Activated naive CD4-positive, alpha-beta T cell treated with anti-CD3 and anti-CD28 coated beads, Interleukin-2, amount 10 ng/mL, durations not matched to agents 7 days and 5 days (primary cell): Measurements from ENCODE around the gene AUP1.
"Not testable (repeated sequence)": the region's sequence is repeated elsewhere in the genome, so short reads cannot be mapped to it uniquely, and the experiment has no call there.

ENCODE experiments used
- CTCF ChIA-PET: fragments of 350-600 bp; sonication (Branson Sonifier 250); formaldehyde crosslinking; loops from one replicate; lab custom pipeline; 2021; ENCODE audit warnings: antibody characterized with exemption; lab: Charles Lee
- DNase-seq: peaks from one replicate; pipeline ENCODE4 v3.0.0-alpha.2; 2020
- H3K27ac Mint-ChIP-seq: one replicate; pipeline ENCODE4 v1.8.0; 2021; ENCODE audit warnings: mild to moderate bottlenecking, moderate library complexity, mixed read lengths
- H3K27me3 Mint-ChIP-seq: one replicate; pipeline ENCODE4 v1.8.0; 2021; ENCODE audit warnings: mild to moderate bottlenecking, mixed read lengths
- H3K36me3 Mint-ChIP-seq: one replicate; pipeline ENCODE4 v1.8.0; 2021; ENCODE audit warnings: mixed read lengths
- H3K4me1 Mint-ChIP-seq: one replicate; pipeline ENCODE4 v1.8.0; 2021; ENCODE audit warnings: mixed read lengths
- H3K4me3 Mint-ChIP-seq: one replicate; pipeline ENCODE4 v1.8.0; 2021; ENCODE audit warnings: mild to moderate bottlenecking, moderate library complexity, mixed read lengths
- H3K9me3 Mint-ChIP-seq: one replicate; pipeline ENCODE4 v1.8.0; 2021; ENCODE audit warnings: mixed read lengths

Gene AUP1

GRCh38 chr2:74566076-74566753 lies 36.7 kb upstream of the AUP1 start:
- no peak overlapping the region for H3K27ac Mint-ChIP-seq
- H3K4me1 Mint-ChIP-seq = peaks cover 29% of the 10 kb centered on the region
- DNase-seq = no peak
- H3K27me3 Mint-ChIP-seq = peaks cover 13% of the 10 kb centered on the region
- H3K9me3 Mint-ChIP-seq = no peaks in the 10 kb centered on the region
- H3K36me3 Mint-ChIP-seq = no peaks in the 10 kb centered on the region
- CTCF ChIA-PET = interaction anchor here (3.2 to 5.3 kb wide), 2 partner anchors 11 to 20 kb away, joined by 10 to 57 read pairs; no protein-coding TSS in a partner anchor
- H3K4me3 Mint-ChIP-seq = no peak overlapping the region

- Mint-ChIP-seq H3K4me3 (no peak overlapping the region), H3K27me3 (peaks cover 26% of the 10 kb centered on the region), H3K27ac (no peak overlapping the region), H3K9me3 (no peaks in the 10 kb centered on the region), H3K36me3 (no peaks in the 10 kb centered on the region), H3K4me1 (peaks cover 34% of the 10 kb centered on the region)
- CTCF ChIA-PET = interaction anchor here (0.9 kb wide), 1 partner anchor 24 kb away, joined by 4 read pairs; no protein-coding TSS in a partner anchor
- DNase-seq = no peak
Measured at GRCh38 chr2:74564222-74564621, 34.7 kb upstream of the AUP1 start.

GRCh38 chr2:74562126-74562775 lies 32.7 kb upstream of the AUP1 start:
- Mint-ChIP-seq H3K4me1 (peaks cover 28% of the 10 kb centered on the region), H3K36me3 (peaks cover 2% of the 10 kb centered on the region), H3K27ac (no peak overlapping the region)

GRCh38 chr2:74561022-74561421 lies 31.5 kb upstream of the AUP1 start:
- H3K9me3 Mint-ChIP-seq, H3K27ac Mint-ChIP-seq, CTCF ChIA-PET, DNase-seq, H3K4me3 Mint-ChIP-seq: not testable (repeated sequence)
- H3K4me1 Mint-ChIP-seq = peaks cover 25% of the 10 kb centered on the region
- H3K27me3 Mint-ChIP-seq = peaks cover 26% of the 10 kb centered on the region
- H3K36me3 Mint-ChIP-seq = peaks cover 12% of the 10 kb centered on the region

More at GRCh38 chr2:74562126-74562775, 32.7 kb upstream of the AUP1 start:
- CTCF ChIA-PET = no interaction called here
- Mint-ChIP-seq H3K27me3 (peaks cover 26% of the 10 kb centered on the region), H3K4me3 (no peak overlapping the region), H3K9me3 (no peaks in the 10 kb centered on the region)
- no peak for DNase-seq

GRCh38 chr2:74560591-74560990 lies 31.1 kb upstream of the AUP1 start:
- no peak overlapping the region for H3K4me3 Mint-ChIP-seq
- H3K4me1 Mint-ChIP-seq = peaks cover 28% of the 10 kb centered on the region
- CTCF ChIA-PET = no interaction called here
- peaks cover 12% of the 10 kb centered on the region for H3K36me3 Mint-ChIP-seq
- no peaks in the 10 kb centered on the region for H3K9me3 Mint-ChIP-seq
- DNase-seq = no peak
- peaks cover 26% of the 10 kb centered on the region for H3K27me3 Mint-ChIP-seq
- no peak overlapping the region for H3K27ac Mint-ChIP-seq

- Mint-ChIP-seq H3K27me3 (peaks cover 27% of the 10 kb centered on the region), H3K36me3 (peaks cover 12% of the 10 kb centered on the region), H3K4me3 (no peak overlapping the region), H3K27ac (no peak overlapping the region), H3K4me1 (peaks cover 34% of the 10 kb centered on the region), H3K9me3 (no peaks in the 10 kb centered on the region)
- CTCF ChIA-PET = interaction anchor here (0.7 to 1.2 kb wide), 3 partner anchors 10 to 16 kb away, joined by 3 read pairs; no protein-coding TSS in a partner anchor
- DNase-seq = no peak
Measured at GRCh38 chr2:74559912-74560311, 30.4 kb upstream of the AUP1 start.

GRCh38 chr2:74558284-74559230 lies 29.1 kb upstream of the AUP1 start:
- Mint-ChIP-seq H3K36me3 (peaks cover 13% of the 10 kb centered on the region), H3K27ac (no peak overlapping the region), H3K27me3 (peaks cover 32% of the 10 kb centered on the region), H3K4me1 (peaks cover 36% of the 10 kb centered on the region), H3K9me3 (no peaks in the 10 kb centered on the region), H3K4me3 (no peak overlapping the region)
- CTCF ChIA-PET = interaction anchor here (0.7 to 3.6 kb wide), 4 partner anchors 12 to 41 kb away, joined by 3 to 11 read pairs (median 3); no protein-coding TSS in a partner anchor
- no peak for DNase-seq

- H3K36me3 Mint-ChIP-seq = peaks cover 13% of the 10 kb centered on the region
- H3K27me3 Mint-ChIP-seq = peaks cover 43% of the 10 kb centered on the region
- peaks cover 33% of the 10 kb centered on the region for H3K4me1 Mint-ChIP-seq
- peak overlapping the region; percentile 69 for H3K27ac Mint-ChIP-seq
- CTCF ChIA-PET = interaction anchor here (0.9 to 3.6 kb wide), 2 partner anchors 28 to 31 kb away, joined by 3 to 11 read pairs; no protein-coding TSS in a partner anchor
- H3K9me3 Mint-ChIP-seq = no peaks in the 10 kb centered on the region
- H3K4me3 Mint-ChIP-seq = peak overlapping the region; percentile 94
- no peak for DNase-seq
Measured at GRCh38 chr2:74556831-74557370, 27.4 kb upstream of the AUP1 start.

GRCh38 chr2:74556159-74556558 lies 26.7 kb upstream of the AUP1 start:
- H3K9me3 Mint-ChIP-seq = no peaks in the 10 kb centered on the region
- CTCF ChIA-PET = interaction anchor here (0.9 to 3.6 kb wide), 3 partner anchors 29 to 33 kb away, joined by 3 to 11 read pairs (median 5); no protein-coding TSS in a partner anchor
- H3K27ac Mint-ChIP-seq = peak overlapping the region; percentile 30

GRCh38 chr2:74555610-74556103 lies 26.2 kb upstream of the AUP1 start:
- CTCF ChIA-PET = interaction anchor here (0.9 to 3.6 kb wide), 3 partner anchors 29 to 33 kb away, joined by 3 to 11 read pairs (median 5); no protein-coding TSS in a partner anchor
- H3K27ac Mint-ChIP-seq = peak overlapping the region; percentile 89

More at GRCh38 chr2:74556159-74556558, 26.7 kb upstream of the AUP1 start:
- Mint-ChIP-seq H3K36me3 (peaks cover 13% of the 10 kb centered on the region), H3K4me3 (peak overlapping the region; percentile 94), H3K4me1 (peaks cover 33% of the 10 kb centered on the region), H3K27me3 (peaks cover 42% of the 10 kb centered on the region)
- no peak for DNase-seq

GRCh38 chr2:74554820-74555531 lies 25.5 kb upstream of the AUP1 start:
- peak overlapping the region; percentile 94 for H3K4me3 Mint-ChIP-seq
- peak; percentile 64 for DNase-seq
- H3K4me1 Mint-ChIP-seq = peaks cover 27% of the 10 kb centered on the region
- peaks cover 13% of the 10 kb centered on the region for H3K36me3 Mint-ChIP-seq
- H3K9me3 Mint-ChIP-seq = no peaks in the 10 kb centered on the region
- peak overlapping the region; percentile 89 for H3K27ac Mint-ChIP-seq
- CTCF ChIA-PET = interaction anchor here (1.8 kb wide), 1 partner anchor 34 kb away, joined by 5 read pairs; no protein-coding TSS in a partner anchor
- H3K27me3 Mint-ChIP-seq = peaks cover 44% of the 10 kb centered on the region

More at GRCh38 chr2:74555610-74556103, 26.2 kb upstream of the AUP1 start:
- H3K4me3 Mint-ChIP-seq = peak overlapping the region; percentile 94
- H3K36me3 Mint-ChIP-seq = peaks cover 13% of the 10 kb centered on the region
- H3K4me1 Mint-ChIP-seq = peaks cover 33% of the 10 kb centered on the region
- H3K27me3 Mint-ChIP-seq = peaks cover 44% of the 10 kb centered on the region
- no peaks in the 10 kb centered on the region for H3K9me3 Mint-ChIP-seq
- DNase-seq = no peak

GRCh38 chr2:74553892-74554819 lies 24.6 kb upstream of the AUP1 start, which contains the start of the genes DOK1 and LOXL3:
Gene DOK1, plus strand, starts transcription at chr2:74554720. Its CDS starts 35 bp downstream, at chr2:74554755.
Gene LOXL3, minus strand, starts transcription at chr2:74553942. Its CDS starts 1,308 bp downstream, at chr2:74552634.
- DNase-seq = peak; percentile 87
- no peaks in the 10 kb centered on the region for H3K9me3 Mint-ChIP-seq
- H3K4me3 Mint-ChIP-seq = peak within 1 kb of the TSS; percentile 94
- CTCF ChIA-PET = interaction anchor here (1.8 kb wide), 1 partner anchor 35 kb away, joined by 5 read pairs; no protein-coding TSS in a partner anchor
- H3K4me1 Mint-ChIP-seq = peaks cover 33% of the 10 kb centered on the region
- H3K27ac Mint-ChIP-seq = peak within 1 kb of the TSS; percentile 89
- peaks cover 13% of the 10 kb centered on the region for H3K36me3 Mint-ChIP-seq
- H3K27me3 Mint-ChIP-seq = peaks cover 50% of the 10 kb centered on the region
